ENCODE data around the gene PPP4R4.

PPP4R4 gene

DNA sequence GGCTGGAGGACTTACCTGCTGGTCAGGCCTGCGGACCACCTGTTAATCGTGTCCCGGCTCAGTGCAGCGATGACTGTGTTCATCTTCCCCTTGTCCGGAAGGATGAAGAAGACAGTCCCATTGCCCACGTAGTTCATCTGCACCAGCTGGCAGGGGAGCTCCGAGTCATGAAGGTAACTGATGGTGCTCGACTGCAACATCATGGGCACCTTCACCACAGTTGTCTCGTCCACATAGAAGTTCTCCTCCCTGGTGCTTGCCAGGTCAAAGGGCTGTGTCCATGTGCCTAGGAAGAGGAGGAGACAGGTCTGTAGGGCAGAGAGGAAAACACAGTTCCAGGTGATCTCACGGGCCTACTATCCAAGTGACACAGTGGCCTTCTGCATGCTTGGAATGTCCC is 135.6 kb downstream of the PPP4R4 start:
- Histone ChIP-seq H3K4me2 (no peak overlapping the region), H2AFZ (ENCODE audit: low read depth) (no peak overlapping the region), H3K36me3 (ENCODE audit: insufficient read depth) (no peaks in the 10 kb centered on the region), H3K4me1 (ENCODE audit: low read depth, poor library complexity, severe bottlenecking) (no peaks in the 10 kb centered on the region), H3K79me2 (ENCODE audit: insufficient read depth, low read depth) (no peaks in the 10 kb centered on the region), H3K4me3 (IDR thresholded peaks at IDR 0.05; ENCODE audit: insufficient read depth, low read depth, low read length) (no peak overlapping the region), H3K27ac (no peak overlapping the region), H3K9ac (no peak overlapping the region), H4K20me1 (ENCODE audit: insufficient read depth) (no peaks in the 10 kb centered on the region), H3K27me3 (ENCODE audit: insufficient read depth, low read depth) (no peaks in the 10 kb centered on the region)
- TF ChIP-seq, protein P1, sequence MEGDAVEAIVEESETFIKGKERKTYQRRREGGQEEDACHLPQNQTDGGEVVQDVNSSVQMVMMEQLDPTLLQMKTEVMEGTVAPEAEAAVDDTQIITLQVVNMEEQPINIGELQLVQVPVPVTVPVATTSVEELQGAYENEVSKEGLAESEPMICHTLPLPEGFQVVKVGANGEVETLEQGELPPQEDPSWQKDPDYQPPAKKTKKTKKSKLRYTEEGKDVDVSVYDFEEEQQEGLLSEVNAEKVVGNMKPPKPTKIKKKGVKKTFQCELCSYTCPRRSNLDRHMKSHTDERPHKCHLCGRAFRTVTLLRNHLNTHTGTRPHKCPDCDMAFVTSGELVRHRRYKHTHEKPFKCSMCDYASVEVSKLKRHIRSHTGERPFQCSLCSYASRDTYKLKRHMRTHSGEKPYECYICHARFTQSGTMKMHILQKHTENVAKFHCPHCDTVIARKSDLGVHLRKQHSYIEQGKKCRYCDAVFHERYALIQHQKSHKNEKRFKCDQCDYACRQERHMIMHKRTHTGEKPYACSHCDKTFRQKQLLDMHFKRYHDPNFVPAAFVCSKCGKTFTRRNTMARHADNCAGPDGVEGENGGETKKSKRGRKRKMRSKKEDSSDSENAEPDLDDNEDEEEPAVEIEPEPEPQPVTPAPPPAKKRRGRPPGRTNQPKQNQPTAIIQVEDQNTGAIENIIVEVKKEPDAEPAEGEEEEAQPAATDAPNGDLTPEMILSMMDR (conservative IDR thresholded peaks at IDR 0.05; ENCODE audit: low read depth, low read length), result no peak

DNA sequence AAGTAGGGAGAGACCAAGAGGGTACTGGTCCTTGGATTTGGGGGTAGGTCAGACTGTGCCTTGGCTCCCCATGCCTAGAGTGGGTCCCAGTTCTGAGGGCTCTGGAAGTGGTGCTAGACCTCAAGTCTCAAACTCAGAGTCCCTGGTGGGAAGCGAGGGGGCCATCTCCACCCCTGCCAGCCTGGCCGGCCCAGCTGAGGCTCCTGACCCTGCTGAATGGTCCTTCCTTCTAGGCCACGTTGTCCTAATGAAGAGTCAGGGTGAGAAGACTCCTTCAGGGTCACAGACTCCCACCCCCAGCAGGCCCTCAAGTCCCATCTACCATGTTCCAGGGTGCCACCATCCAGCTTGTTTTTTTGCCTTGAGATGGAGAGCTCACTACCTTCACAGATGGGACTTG is 136.1 kb downstream of the PPP4R4 start:
- no peak overlapping the region for H2AFZ ChIP-seq (ENCODE audit: low read depth)
- no peak overlapping the region for H3K27ac ChIP-seq
- H4K20me1 ChIP-seq (ENCODE audit: insufficient read depth), result no peaks in the 10 kb centered on the region
- H3K9ac ChIP-seq, result no peak overlapping the region
- no peaks in the 10 kb centered on the region for H3K4me1 ChIP-seq (ENCODE audit: low read depth, poor library complexity, severe bottlenecking)
- TF ChIP-seq, protein P1 (conservative IDR thresholded peaks at IDR 0.05; ENCODE audit: low read depth, low read length), result no peak
- H3K4me2 ChIP-seq, result no peak overlapping the region
- no peaks in the 10 kb centered on the region for H3K27me3 ChIP-seq (ENCODE audit: insufficient read depth, low read depth)
- H3K4me3 ChIP-seq (IDR thresholded peaks at IDR 0.05; ENCODE audit: insufficient read depth, low read depth, low read length), result no peak overlapping the region
- H3K36me3 ChIP-seq (ENCODE audit: insufficient read depth), result no peaks in the 10 kb centered on the region
- no peaks in the 10 kb centered on the region for H3K79me2 ChIP-seq (ENCODE audit: insufficient read depth, low read depth)

DNA sequence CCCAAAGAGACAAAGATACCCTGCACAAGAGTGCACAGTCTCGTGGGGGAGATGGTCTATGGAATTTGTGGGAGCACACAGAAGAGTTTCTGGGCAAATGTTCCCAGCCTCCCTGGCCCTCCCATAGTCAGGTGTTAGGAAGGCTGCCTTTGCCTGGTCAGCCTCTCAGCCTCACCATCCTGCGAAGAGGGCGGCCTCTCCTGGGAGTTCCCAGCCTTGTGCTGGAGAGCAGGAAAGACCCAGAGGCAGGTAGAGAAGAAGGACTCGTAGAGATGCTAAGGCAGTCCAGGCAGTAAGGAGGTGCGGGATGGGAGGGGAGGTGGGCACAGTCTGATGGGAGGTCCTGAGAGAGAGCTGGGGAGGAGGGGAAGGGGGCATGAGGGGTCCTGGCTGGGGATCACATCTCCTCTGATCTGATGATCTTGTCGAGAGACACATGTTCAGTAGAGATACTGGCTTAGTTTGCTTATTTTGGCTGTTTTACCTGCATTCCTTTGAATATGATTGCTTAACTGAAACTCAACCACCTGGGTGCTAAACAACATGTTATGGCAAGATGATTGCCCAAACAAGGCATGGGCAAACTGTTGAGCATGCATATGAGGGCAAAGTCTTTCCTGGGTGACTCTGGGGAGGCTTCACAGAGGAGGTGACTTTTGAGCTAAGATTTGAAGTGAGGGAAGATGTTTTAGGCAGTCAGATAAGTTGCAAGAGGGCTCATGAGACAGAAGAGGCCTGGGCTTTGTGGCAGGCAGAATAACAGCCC is 138.5 kb downstream of the PPP4R4 start:
- H3K4me1 ChIP-seq (ENCODE audit: low read depth, poor library complexity, severe bottlenecking), result no peaks in the 10 kb centered on the region
- TF ChIP-seq, protein P1 (conservative IDR thresholded peaks at IDR 0.05; ENCODE audit: low read depth, low read length), result no peak
- no peaks in the 10 kb centered on the region for H3K36me3 ChIP-seq (ENCODE audit: insufficient read depth)
- H3K4me3 ChIP-seq (IDR thresholded peaks at IDR 0.05; ENCODE audit: insufficient read depth, low read depth, low read length), result no peak overlapping the region
- no peak overlapping the region for H3K9ac ChIP-seq
- no peak overlapping the region for H2AFZ ChIP-seq (ENCODE audit: low read depth)
- no peaks in the 10 kb centered on the region for H3K27me3 ChIP-seq (ENCODE audit: insufficient read depth, low read depth)
- no peaks in the 10 kb centered on the region for H3K79me2 ChIP-seq (ENCODE audit: insufficient read depth, low read depth)
- no peaks in the 10 kb centered on the region for H4K20me1 ChIP-seq (ENCODE audit: insufficient read depth)
- H3K4me2 ChIP-seq, result no peak overlapping the region
- H3K27ac ChIP-seq, result no peak overlapping the region

DNA sequence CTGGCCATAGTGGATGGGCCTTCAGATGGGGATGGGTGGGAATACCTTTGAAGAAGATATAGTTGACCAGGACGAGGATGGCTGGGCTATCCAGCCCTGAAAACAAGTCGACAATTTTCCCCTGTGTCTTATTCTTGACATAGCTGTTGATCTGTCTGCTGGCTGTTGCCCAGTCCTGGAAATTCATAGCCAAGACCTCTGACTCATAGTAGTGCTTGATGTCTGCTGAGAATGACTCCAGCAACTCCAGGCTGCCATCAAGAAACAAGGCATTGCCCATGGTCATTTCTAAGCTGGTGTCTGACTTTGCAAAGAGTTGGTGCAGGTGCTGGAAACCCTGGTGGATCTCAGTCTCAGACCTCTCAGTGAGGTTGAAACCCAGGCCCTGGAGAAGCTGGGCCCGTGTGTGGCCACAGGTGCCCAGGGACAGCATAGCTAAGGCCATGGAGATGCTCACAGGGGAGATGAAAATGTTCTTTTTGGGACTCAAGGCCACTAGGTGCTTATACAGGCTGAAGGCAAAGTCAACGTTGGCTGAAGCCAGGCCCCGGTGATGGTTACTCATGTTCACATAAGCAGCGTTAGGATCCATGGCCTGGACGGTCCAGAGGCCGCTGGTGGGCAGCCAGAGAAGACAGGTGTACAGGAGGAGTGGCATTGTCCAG is 140.0 kb downstream of the PPP4R4 start:
- no peaks in the 10 kb centered on the region for H3K4me1 ChIP-seq (ENCODE audit: low read depth, poor library complexity, severe bottlenecking)
- no peaks in the 10 kb centered on the region for H3K36me3 ChIP-seq (ENCODE audit: insufficient read depth)
- H3K4me3 ChIP-seq (IDR thresholded peaks at IDR 0.05; ENCODE audit: insufficient read depth, low read depth, low read length), result no peak overlapping the region
- H3K27me3 ChIP-seq (ENCODE audit: insufficient read depth, low read depth), result no peaks in the 10 kb centered on the region
- H4K20me1 ChIP-seq (ENCODE audit: insufficient read depth), result no peaks in the 10 kb centered on the region
- no peak overlapping the region for H2AFZ ChIP-seq (ENCODE audit: low read depth)
- H3K79me2 ChIP-seq (ENCODE audit: insufficient read depth, low read depth), result no peaks in the 10 kb centered on the region
- H3K4me2 ChIP-seq, result no peak overlapping the region
- H3K9ac ChIP-seq, result no peak overlapping the region
- TF ChIP-seq, protein P1 (conservative IDR thresholded peaks at IDR 0.05; ENCODE audit: low read depth, low read length), result no peak
- H3K27ac ChIP-seq, result no peak overlapping the region

Measured in KMS-11 (cell line).